DMS79 treated with DMSO at 0.1 percent for 48 hours (cell line): Measurements from ENCODE around the gene UBE2O.

Experiments
- DNase-seq: peaks from one replicate; lab custom pipeline; 2025; lab: John Stamatoyannopoulos, UW

UBE2O gene

GRCh38 chr17:76388966-76389888 lies 63.7 kb downstream of the UBE2O start:
- no peak for DNase-seq

DNA sequence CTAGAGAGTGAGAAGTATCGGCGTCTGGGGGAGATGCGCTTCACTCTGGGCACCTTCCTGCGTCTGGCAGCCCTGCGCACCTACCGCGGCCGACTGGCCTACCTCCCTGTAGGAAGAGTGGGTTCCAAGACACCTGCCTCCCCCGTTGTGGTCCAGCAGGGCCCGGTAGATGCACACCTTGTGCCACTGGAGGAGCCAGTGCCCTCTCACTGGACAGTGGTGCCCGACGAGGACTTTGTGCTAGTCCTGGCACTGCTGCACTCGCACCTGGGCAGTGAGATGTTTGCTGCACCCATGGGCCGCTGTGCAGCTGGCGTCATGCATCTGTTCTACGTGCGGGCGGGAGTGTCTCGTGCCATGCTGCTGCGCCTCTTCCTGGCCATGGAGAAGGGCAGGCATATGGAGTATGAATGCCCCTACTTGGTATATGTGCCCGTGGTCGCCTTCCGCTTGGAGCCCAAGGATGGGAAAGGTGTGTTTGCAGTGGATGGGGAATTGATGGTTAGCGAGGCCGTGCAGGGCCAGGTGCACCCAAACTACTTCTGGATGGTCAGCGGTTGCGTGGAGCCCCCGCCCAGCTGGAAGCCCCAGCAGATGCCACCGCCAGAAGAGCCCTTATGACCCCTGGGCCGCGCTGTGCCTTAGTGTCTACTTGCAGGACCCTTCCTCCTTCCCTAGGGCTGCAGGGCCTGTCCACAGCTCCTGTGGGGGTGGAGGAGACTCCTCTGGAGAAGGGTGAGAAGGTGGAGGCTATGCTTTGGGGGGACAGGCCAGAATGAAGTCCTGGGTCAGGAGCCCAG lies 65.8 kb downstream of the UBE2O start:
- DNase-seq: no peak

DNA sequence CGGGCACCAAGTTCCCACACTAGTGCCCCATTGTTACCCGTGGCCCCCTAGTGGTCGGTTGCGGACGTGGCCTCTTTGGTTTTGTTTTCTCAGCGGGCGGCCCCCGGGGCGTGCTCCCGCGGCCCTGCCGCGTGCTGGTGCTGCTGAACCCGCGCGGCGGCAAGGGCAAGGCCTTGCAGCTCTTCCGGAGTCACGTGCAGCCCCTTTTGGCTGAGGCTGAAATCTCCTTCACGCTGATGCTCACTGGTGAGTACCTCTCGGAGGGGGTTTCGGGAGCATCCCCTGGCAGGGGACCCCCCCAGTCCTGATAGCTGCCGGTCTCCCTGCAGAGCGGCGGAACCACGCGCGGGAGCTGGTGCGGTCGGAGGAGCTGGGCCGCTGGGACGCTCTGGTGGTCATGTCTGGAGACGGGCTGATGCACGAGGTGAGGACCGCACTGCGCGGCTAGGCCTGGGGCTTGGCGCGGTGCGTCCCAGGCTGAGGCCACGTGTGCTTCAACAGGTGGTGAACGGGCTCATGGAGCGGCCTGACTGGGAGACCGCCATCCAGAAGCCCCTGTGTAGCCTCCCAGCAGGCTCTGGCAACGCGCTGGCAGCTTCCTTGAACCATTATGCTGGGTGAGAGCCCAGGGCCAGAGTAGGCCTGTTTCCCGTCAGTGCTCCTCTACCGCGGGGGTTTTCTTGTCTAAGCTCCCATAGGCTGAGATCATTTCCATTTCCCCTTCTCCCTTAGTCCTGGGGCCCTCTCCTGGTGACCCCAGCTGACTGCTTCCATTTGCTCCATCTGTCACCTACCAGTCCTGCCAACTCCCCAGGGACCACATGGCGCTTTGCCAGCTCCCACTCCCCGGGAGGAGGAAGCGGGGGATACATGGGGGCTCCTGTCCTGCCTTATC lies 66.8 kb downstream of the UBE2O start:
- peak; percentile 19 for DNase-seq

- no peak for DNase-seq
Measured at GRCh38 chr17:76384987-76385891, 67.7 kb downstream of the UBE2O start.

- DNase-seq: peak; percentile 34
Measured at GRCh38 chr17:76384222-76384986, 68.5 kb downstream of the UBE2O start, which contains the start of gene SPHK1. SPHK1 (plus strand) TSS chr17:76384609; CDS start chr17:76385645, 1,036 bp downstream.

- DNase-seq: no peak
Measured at GRCh38 chr17:76383546-76384221, 69.3 kb downstream of the UBE2O start.

DNA sequence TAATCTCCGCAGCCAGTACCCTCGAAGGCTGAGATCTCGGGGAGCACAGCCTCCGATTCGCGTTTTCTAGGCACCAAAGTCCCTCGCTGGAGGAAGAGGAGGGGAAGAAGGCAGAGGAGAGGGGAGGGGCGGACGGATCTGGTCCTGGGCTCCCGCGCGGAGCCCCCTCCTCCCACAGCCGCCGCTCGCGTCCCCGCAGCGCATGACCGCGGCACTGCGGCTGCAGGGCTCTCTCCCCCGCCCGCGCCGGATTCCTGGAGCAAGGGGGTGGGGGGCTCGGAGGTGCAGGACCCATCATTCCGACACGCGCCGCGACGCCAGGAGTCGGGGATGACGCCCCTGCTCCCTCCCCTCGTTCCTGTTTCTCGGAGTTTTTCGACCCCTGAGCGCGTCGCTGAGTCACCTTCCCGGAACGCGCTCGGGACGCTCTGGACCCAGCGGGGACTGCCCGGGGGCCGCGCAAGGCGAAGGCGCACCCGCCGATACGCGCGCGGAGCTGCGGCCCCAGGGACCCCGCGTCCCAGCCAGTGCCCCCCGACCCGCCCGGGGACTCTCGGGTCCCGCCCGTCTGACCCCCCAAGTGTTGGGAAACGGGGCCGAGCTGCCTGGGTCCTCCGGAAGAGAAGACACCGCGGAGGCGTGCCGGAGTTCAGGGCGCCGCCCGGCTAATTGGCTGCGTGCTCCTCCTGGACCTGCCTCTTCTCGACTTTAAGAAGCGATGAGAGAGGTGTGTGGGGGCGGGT lies 70.0 kb downstream of the UBE2O start:
- peak; percentile 15 for DNase-seq

GRCh38 chr17:76382351-76382802 lies 70.6 kb downstream of the UBE2O start:
- no peak for DNase-seq

DNA sequence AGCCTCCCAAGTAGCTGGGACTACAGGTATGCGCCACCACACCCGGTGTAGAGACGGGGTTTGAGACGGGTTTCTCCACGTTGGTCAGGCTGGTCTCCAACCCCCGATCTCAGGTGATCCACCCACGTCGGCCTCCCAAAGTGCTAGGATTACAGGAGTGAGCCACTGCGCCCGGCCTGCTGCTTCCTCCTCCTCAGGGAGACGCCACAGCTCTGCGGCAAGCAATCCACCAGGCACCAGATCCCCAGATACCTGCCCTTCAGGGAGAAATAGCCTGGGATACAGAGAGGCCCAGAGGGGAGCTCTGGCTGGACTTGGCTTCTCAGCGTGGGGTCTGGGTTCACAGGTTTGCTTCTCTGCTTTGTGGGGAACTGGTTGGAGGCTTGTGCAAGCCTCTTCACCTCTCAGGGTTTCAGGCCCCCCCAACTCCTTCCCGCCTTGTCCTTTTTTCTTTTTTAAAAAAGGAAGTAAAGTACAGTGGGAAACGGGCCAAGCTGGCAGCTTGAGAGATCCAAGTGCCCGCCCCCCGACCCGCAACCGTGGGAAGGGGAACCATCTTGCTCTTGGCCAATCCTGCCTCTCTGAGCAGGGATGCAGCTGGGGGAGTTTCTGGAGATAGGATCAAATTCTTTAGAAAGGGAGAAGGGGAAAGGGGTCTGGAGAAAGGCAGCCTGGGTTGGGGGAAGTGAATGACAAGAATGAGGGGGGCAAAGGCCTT lies 71.2 kb downstream of the UBE2O start:
- no peak for DNase-seq

- DNase-seq: no peak
Measured at GRCh38 chr17:76379646-76380376, 73.1 kb downstream of the UBE2O start.

- DNase-seq: no peak
Measured at GRCh38 chr17:76379275-76379641, 73.7 kb downstream of the UBE2O start.

DNA sequence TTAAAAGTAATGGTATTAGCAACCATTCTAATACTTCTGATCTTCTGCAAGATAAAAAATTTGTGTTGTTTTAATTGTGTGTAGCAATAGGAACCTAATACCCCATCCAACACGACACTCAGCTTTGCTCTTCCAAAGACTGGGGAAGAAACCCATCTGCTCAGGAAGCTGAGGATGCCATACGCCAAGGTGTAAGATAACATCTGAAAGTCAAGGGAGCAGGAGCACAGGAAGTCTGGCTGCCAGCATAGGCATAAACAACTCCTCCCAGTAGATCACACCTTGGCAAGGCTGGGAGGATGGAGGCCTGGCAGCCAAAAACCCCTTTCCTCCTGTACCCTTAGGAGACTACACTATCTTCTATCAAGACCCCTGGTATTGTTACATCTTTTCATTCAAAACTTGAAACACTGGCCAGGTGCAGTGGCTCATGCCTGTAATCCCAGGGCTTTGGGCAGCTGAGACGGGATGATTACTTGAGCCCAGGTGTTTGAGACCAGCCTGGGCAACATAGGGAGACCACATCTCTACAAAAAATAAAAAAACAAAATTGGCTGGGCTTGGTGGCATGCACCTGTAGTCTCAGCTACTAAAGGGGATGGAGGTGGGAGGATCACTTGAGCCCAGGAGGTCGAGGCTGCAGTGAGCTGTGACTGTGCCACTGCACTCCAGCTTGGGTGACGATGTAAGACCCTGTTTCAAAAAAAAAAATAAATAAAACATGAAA lies 74.2 kb downstream of the UBE2O start:
- DNase-seq: no peak

- DNase-seq: no peak
Measured at GRCh38 chr17:76376318-76377133, 76.4 kb downstream of the UBE2O start.

- no peak for DNase-seq
Measured at GRCh38 chr17:76371656-76372628, 81.0 kb downstream of the UBE2O start.
